ENCODE results near the gene DMXL1.
A peak's percentile ranks its signal among the peaks of the same experiment; 100 is the strongest.

Gene DMXL1

DNA sequence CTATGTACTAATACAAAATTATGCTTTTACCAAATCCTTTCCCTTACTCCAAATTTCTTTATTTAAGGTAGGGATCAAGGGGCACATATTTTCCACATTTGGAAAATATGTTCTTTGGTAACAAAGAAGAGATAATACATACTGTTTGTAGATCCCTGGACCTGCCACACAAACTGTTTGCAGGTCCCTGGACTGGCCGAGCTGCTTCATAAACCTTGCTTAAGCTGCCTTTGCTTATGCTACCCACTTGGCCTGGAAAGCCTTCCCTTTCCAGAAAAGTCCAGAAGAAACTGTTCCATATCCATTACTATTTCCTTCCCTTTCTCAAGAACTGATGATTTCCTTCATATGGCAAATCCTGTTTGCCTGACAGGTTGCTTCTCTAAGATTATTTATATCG is 22.6 kb upstream of the DMXL1 start:
- no peak for DNase-seq (ENCODE audit: low read depth)
- TF ChIP-seq, protein P1, sequence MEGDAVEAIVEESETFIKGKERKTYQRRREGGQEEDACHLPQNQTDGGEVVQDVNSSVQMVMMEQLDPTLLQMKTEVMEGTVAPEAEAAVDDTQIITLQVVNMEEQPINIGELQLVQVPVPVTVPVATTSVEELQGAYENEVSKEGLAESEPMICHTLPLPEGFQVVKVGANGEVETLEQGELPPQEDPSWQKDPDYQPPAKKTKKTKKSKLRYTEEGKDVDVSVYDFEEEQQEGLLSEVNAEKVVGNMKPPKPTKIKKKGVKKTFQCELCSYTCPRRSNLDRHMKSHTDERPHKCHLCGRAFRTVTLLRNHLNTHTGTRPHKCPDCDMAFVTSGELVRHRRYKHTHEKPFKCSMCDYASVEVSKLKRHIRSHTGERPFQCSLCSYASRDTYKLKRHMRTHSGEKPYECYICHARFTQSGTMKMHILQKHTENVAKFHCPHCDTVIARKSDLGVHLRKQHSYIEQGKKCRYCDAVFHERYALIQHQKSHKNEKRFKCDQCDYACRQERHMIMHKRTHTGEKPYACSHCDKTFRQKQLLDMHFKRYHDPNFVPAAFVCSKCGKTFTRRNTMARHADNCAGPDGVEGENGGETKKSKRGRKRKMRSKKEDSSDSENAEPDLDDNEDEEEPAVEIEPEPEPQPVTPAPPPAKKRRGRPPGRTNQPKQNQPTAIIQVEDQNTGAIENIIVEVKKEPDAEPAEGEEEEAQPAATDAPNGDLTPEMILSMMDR (conservative IDR thresholded peaks at IDR 0.05; ENCODE audit: low read depth, low read length) = no peak
- no peak overlapping the region for H3K4me3 ChIP-seq (ENCODE audit: low read depth, low read length)

DNA sequence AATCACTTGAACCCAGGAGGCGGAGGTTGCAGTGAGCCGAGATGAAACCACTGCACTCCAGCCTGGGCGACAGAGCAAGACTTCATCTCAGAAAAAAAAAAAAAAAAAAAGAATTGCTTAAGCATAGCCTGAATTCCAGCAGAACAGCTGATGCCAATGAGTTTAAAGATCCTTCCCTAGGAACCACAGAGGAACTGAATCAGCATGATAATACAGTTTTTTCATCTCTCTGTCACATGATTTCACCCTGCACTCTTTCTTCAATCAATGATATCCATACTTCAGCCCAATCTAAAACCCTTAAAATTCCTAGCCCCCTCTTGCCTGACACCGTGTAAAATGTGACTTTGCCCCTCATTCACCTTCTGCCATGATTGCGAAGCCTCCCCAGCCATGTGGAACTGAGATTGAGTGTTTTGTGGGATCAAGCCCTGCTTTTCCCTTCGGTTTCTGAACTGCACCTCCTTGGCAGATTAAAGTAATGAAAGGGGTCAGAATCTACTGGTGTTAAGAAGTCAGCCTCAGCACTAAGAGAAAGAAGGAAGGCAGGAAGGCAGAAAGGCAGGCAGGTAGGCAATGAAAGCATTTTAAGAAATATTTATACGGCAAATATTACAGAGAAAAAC is 20.9 kb upstream of the DMXL1 start:
- TF ChIP-seq, protein P1 (conservative IDR thresholded peaks at IDR 0.05; ENCODE audit: low read depth, low read length) = no peak
- no peak overlapping the region for H3K4me3 ChIP-seq (ENCODE audit: low read depth, low read length)
- peak; percentile 85 for DNase-seq (ENCODE audit: low read depth)

DNA sequence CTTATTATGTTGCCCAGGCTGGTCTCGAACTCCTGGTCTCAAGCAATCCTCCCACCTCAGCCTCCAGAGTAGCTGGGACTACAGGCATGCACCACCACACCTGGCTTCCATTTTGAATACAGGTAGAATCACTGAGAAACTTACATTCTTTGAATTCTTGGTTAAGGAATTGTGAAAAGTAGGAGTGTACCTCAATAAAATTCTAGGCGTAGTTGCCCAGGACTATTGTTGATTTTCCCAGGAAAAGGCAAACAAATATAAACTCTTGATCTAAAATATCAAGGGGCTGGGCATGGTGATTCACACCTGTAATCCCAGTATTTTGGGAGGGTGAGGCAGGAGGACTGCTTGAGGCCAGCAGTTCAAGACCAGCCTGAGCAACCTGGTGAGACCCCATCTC is 16.8 kb upstream of the DMXL1 start:
- TF ChIP-seq, protein P1 (conservative IDR thresholded peaks at IDR 0.05; ENCODE audit: low read depth, low read length) = no peak
- no peak for DNase-seq (ENCODE audit: low read depth)
- no peak overlapping the region for H3K4me3 ChIP-seq (ENCODE audit: low read depth, low read length)

DNA sequence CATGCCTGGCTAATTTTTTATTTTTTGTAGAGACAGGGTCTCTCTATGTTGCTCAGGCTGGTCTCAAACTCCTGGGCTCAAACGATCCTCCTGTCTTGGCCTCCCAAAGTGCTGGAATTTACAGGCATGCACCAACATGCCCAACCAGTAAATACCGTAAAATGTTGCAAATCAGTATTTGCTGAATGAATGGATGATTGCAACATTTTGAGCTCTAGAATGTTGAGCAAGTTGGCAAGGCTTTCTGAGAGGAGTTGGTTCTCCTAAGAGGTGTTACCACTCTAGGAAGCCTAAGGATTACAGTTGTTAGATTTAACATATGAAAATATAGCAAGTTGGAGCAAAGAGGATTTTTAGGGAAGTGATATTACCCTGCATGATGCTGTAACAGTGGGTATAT is 15.6 kb upstream of the DMXL1 start:
- H3K4me3 ChIP-seq (ENCODE audit: low read depth, low read length) = no peak overlapping the region
- DNase-seq (ENCODE audit: low read depth) = peak; percentile 25
- TF ChIP-seq, protein P1 (conservative IDR thresholded peaks at IDR 0.05; ENCODE audit: low read depth, low read length) = no peak

DNA sequence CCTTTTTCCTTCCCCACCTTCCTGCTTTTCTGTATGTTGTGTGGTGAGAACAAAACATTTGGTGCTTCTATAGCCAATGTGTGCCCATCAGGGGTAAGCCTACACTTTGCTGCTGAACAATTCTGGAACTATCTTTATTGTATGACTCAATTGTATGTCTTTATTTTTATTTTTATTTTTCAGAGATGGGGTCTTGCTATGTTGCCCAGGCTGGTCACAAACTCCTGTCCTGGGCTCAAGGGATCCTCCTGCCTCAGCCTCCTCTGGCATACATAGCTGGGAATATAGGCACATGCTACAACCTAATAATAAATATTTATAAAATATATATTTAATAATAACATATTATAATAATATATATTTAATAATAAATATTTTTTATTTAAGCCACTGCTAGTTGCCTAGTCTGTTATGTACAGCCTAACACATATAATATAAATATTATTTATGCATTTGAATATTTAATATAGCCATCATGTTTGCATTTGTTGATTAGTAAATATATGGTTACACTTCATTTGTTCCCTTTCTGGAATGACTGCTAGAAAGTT is 11.8 kb upstream of the DMXL1 start:
- H3K4me3 ChIP-seq (ENCODE audit: low read depth, low read length) = no peak overlapping the region
- TF ChIP-seq, protein P1 (conservative IDR thresholded peaks at IDR 0.05; ENCODE audit: low read depth, low read length) = no peak
- no peak for DNase-seq (ENCODE audit: low read depth)

DNA sequence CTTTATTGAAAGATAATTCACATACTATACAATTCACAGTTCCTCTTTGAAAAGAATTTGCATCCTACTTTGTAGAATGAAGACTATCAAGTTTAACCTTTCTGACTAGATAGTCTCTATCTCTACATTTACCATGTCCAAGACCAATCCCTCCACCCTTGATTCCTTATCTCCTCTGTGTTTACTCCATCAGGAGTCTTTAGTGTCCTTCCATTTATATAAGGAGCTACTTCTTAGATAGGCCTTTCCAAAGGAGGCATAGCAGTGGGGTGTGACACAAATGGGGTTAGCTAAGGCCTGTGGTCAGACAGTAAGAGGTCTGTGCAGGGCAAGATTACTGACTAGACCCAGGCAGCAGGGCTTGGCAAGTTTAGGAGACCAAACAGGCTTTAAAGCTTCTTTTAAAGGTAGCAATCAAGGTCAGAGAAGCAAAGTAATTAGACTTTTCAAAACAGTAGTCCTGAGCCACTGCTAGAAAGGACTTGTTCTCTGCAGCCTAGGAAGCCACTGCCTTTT is 11.1 kb upstream of the DMXL1 start:
- TF ChIP-seq, protein P1 (conservative IDR thresholded peaks at IDR 0.05; ENCODE audit: low read depth, low read length) = no peak
- no peak for DNase-seq (ENCODE audit: low read depth)
- no peak overlapping the region for H3K4me3 ChIP-seq (ENCODE audit: low read depth, low read length)
